Stimulated activated CD8-positive, alpha-beta memory T cell treated with anti-CD3 and anti-CD28 coated beads, Interleukin-12 subunit alpha, Interleukin-12 subunit beta, amount 100 ng/mL, for 24 hours (primary cell): ENCODE measurements around the gene GPS1.

Experiments used
- DNase-seq: peaks from one replicate; pipeline ENCODE4 v3.0.0-alpha.2; 2020; ENCODE audit errors: extremely low read depth

The GPS1 gene

GRCh38 chr17:82045936-82046484, 5.7 kb upstream of the GPS1 start:
- DNase-seq = no peak

- no peak for DNase-seq
Observed at GRCh38 chr17:82046903-82047302, 4.8 kb upstream of the GPS1 start.

DNA sequence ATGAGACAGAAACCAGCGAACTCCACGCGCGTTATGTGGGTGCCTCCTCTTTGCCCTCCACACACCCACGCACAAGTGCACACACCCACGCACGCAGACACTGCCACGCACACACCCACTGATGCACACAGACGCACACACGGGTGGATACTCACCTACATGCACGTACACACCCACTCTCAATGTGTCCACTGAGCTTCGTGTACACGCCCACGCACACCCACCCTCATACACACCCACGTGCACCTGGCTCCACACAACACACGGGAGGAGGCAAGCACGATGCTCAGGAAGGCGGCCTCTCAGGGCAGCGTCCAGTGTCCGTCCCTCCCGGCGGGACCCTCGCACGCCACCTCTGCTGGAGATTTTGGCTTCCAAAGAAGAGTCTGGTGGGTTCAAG, 4.3 kb upstream of the GPS1 start:
- DNase-seq = no peak

DNA sequence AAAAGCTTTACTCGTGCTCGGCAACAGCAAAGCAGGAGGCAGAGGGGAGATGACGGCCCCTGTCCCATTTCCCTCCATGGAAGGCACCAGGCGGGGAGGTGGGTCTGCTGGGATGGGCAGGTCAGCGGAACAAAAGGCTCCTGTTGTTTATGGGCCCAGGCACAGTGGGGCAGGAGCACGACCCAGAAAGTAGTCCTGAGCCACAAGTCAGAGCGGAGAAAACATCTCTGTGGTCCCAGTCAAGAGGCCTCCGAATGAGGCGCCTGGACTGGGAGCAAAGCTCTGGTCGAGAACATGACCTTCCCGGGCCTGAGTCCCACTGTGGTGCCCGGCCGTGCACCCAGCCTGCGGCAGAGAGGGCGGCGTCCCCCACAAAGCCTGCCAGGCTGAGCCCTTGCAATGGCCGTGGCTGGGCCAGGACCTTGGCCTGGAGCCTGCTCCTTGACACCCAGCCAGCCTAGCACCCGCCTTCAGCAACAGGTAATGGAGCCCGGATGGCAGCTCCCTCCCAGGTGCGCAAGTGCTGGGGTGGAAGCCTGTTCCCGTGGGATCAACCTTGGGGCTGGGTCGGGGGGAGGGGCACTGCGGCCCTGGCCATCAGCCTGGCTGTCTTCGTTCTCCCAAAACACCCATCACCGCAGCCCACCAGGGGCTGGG, 3.7 kb upstream of the GPS1 start:
- DNase-seq = no peak

- no peak for DNase-seq
Observed at GRCh38 chr17:82048571-82048971, 3.1 kb upstream of the GPS1 start.

DNA sequence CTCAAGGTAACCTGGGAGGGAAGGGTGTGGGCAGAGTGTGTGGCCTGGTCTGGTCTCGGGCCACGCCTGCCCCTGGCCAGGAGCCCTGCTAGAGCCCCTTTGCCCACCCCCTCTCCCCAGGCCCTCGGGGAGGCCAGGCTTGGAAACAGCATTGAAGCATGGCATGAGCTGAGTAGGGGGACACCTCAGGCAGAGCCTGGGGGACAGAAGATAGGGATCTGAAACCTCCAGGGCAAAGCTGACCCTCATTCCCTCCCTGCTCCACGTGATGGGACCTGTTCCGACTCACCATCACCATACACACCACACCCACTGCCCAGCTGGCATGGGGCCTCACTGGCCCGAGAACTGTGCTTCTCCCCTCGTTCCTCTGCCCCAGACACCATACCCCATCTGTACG, 2.6 kb upstream of the GPS1 start:
- no peak for DNase-seq

- no peak for DNase-seq
Observed at GRCh38 chr17:82049521-82049971, 2.2 kb upstream of the GPS1 start.

GRCh38 chr17:82050152-82050760, 1.4 kb upstream of the GPS1 start:
- DNase-seq = no peak

- no peak for DNase-seq
Observed at GRCh38 chr17:82050761-82051641, 697 bp upstream of the GPS1 start.

DNA sequence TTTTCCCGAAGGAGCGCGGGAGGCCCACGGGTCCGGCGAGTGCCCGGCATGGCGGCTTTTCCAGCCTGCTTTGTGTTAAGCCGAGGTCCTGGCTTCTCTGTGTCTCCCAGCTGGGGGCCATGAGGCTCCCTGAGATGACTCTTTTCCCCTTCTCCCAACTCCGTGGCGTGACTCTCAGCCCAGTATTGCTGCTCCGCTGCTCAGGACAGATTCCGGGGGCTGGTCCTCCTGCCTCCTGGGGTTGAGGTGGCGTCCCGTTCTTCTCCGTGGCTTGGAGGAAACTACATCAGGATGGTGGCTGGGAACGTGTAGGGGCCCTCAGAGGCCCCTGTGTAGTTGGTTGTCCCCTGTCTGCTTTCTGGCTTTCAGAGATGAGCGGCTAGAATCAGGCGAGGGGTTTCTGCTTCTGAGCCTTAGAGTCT, 951 bp downstream of the GPS1 start:
- no peak for DNase-seq

- DNase-seq = no peak
Observed at GRCh38 chr17:82053130-82053529, 1.4 kb downstream of the GPS1 start.

DNA sequence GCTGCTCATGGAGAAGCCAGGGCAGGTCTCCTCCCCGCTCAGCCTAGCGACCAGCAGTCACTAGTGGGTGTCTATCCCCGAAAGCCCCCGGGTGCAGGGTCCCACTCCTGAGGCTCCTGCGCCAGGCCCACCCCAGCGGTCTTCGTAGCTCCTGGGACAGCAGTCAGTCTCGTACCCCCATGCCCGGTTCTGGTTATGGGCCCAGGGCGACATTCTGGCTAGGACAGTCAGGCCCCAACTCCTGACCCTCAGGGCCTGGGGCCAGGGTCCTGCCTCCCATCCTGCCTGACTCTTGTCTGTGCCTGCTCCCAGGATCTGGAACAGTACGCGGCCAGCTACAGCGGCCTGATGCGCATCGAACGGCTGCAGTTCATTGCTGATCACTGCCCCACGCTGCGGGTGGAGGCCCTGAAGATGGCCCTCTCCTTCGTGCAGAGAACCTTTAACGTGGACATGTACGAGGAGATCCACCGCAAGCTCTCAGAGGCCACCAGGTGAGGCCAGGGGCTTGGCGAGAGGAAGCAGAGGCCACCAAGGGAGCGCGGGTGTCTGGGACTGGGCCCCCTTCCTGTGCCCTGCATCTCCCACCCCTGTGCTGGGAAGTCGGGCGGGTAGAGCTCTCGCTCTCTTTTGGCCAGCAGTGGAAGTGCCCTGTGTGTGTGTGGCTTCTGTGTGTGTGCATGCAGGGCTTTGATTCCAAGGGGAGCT, 2.0 kb downstream of the GPS1 start:
- DNase-seq = no peak

DNA sequence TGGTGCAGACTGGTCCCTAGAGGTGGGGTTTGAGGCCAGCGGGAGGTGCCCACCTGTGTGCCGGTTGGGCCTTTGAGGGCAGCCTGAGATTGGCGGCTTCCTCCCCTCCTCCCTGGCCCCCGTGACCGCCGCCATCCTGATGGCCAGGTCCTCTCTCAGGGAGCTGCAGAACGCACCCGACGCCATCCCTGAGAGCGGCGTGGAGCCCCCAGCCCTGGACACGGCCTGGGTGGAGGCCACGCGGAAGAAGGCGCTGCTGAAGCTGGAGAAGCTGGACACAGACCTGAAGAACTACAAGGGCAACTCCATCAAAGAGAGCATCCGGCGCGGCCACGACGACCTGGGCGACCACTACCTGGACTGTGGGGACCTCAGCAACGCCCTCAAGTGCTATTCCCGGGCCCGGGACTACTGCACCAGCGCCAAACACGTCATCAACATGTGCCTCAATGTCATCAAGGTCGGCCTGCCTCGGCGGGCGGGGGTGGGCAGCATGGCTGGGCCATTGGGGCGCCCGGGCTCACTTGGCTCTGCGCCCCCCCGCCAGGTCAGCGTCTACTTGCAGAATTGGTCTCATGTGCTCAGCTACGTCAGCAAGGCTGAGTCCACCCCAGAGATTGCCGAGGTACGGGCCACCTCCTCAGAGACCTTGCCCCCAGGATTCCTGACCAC, 2.8 kb downstream of the GPS1 start:
- no peak for DNase-seq

DNA sequence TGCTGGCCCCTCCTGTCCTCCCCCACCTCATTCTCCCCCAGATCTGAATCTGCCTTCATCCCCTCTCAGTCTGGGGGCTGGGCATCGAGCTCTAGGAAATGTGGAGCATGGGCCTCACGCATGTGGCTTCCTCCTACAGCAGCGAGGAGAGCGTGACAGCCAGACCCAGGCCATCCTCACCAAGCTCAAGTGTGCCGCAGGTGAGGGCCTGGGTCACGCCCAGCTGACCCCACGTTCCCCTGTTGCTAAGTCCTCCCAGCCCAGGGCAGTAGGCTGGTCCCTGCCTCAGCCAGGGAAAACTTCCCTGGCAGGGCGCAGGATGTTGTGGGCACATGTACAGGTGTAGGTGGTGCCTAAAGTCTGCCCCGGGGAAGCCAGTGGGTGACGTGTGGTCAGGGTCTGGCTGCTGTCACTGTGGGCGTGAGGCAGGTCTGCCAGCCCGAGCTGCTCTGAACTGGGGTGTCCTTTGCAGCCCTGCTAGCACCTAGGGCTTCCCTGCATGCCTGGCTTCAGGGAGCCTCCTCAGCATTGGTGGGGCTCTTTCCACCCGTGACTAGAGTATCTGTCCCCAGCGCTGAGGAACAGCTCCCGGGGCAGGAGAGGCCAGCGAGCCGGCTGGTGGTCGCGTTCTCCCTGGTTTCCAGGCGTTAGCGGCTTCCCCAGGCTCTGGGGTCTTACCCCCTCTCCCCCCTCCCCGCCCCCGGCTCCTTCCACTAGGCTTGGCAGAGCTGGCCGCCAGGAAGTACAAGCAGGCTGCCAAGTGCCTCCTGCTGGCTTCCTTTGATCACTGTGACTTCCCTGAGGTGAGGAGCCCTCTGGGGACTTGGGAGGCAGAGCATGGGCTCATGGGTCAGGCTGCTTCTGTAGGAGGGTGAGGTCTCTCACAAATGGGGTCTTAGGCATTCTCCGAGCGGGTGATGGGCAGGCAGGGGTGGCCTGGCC, 3.6 kb downstream of the GPS1 start:
- no peak for DNase-seq

DNA sequence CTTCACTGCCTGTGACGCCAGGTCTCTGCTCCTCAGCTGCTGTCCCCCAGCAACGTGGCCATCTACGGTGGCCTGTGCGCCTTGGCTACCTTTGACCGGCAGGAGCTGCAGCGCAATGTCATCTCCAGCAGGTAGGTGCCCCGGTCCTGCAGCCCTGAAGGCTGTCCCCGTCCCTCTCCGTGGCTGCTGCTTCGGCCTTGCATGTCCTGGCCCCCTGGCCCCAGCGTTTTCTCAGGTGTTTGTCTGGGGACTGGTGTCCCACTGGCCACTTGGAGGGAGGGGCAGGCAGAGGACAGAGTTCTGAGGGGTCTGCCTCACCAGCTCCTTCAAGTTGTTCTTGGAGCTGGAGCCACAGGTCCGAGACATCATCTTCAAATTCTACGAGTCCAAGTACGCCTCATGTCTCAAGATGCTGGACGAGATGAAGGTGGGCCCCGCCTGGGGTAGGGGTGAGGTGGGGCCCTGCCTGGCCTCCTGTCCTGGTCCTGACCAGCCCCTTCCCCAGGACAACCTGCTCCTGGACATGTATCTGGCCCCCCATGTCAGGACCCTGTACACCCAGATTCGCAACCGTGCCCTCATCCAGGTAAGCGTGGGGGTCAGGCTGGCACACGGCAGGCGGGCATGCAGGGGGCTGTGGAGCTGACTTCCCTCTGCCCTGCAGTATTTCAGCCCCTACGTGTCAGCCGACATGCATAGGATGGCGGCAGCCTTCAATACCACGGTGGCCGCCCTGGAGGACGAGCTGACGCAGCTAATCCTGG, 4.4 kb downstream of the GPS1 start:
- DNase-seq = no peak

GRCh38 chr17:82056729-82057621, 5.3 kb downstream of the GPS1 start:
- no peak for DNase-seq

DNA sequence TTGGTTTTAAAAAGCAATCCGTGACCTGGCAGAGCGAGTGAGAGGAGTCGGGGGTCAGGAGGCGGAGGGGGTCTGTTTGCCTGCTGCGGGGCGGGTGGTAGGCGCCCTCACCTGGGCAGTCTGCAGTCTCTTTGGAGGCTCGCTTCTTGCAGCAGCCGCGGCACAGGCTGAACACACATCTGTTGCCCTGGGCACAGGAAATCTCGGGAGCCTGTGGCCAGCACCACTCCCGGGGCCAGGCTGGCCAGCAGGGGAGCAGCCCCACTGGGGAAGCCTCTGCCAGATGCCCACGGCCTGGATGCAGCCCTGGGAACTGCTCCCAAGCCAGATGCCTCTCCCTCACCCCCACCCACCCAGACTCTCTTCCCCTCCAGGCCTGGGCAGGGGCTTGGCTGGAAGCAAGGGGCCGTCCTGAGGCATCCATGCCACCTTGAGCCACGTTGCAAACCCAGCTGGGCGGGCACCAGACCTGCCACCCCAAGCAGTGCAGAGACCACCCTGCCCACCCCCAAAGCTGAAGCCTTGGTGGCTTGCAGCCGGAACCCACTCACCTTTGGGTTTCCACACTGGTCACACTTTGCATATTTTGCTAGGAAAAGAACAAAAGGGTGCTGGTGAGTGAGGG, 6.6 kb downstream of the GPS1 start:
- DNase-seq = no peak

DNA sequence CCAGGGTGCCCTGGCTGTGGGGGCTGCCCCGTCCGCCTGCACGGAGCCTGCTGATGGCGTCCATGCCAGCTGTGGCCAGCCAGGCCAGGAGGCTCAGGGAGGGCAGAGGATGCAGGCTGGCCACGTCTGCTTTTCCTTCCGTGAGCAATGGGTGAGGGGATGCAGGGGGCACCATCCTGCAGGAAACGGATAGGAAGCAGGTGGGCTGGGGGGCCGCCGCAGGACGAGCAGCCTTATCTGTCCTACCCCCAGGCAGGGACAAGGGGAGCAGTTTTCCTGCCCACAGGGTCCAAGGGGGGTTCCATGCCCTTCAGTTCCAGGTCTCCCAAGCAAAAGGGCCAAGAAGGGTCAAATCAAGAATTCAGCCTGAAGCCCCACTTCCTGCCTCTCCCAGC, 7.2 kb downstream of the GPS1 start:
- DNase-seq = no peak
